ENCODE measurements around the gene ENSA.

DNA sequence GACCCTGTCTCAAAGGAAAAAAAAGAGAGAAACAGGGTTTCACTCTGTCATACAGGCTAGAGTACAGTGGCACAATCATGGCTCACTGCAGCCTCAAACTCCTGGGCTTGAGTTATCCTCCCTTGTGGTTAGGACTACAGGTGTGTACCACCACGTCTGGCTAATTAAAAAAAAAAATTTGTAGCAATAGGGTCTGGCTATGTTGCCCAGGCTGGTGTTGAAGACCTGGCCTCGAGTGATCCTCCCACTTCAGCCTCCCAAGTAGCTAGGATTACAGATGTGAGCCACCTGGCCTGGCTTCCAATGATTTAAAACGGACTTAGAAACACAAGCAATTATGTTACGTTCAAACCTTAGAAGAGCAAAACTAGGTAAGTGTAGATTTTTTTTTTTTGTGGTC lies 45.5 kb upstream of the ENSA start:
- TF ChIP-seq, protein P1, sequence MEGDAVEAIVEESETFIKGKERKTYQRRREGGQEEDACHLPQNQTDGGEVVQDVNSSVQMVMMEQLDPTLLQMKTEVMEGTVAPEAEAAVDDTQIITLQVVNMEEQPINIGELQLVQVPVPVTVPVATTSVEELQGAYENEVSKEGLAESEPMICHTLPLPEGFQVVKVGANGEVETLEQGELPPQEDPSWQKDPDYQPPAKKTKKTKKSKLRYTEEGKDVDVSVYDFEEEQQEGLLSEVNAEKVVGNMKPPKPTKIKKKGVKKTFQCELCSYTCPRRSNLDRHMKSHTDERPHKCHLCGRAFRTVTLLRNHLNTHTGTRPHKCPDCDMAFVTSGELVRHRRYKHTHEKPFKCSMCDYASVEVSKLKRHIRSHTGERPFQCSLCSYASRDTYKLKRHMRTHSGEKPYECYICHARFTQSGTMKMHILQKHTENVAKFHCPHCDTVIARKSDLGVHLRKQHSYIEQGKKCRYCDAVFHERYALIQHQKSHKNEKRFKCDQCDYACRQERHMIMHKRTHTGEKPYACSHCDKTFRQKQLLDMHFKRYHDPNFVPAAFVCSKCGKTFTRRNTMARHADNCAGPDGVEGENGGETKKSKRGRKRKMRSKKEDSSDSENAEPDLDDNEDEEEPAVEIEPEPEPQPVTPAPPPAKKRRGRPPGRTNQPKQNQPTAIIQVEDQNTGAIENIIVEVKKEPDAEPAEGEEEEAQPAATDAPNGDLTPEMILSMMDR (IDR thresholded peaks at IDR 0.05), result no peak
- TF ChIP-seq KDM1A (IDR thresholded peaks at IDR 0.05; ENCODE audit: low read depth), result no peak
- TF ChIP-seq FOSL2 (IDR thresholded peaks at IDR 0.05), result no peak
- TF ChIP-seq FOSL2 (CRISPR knock-in tag; IDR thresholded peaks at IDR 0.05), result no peak

Measured in A549 (cell line).